HEK293 (cell line): Measurements from ENCODE around the gene SLC35D3.

Experiments used
- CTCF ChIA-PET: fragments of 350-600 bp; formaldehyde crosslinking; extraction: SDS; loops from one replicate; lab custom pipeline; 2021; ENCODE audit warnings: antibody characterized with exemption; lab: Yijun Ruan, JAX
- POLR2A ChIA-PET: fragments of 300-600 bp; formaldehyde crosslinking; extraction: SDS; loops from one replicate; lab custom pipeline; 2020; ENCODE audit warnings: antibody characterized with exemption, inconsistent platforms; lab: Yijun Ruan, JAX
- H3K27ac ChIP-seq: fragments of 200-500 bp; sonication (Bioruptor generic); 2 replicates; pipeline ENCODE4 v1.5.1; 2014; ENCODE audit warnings: low read depth, low read length, control low read depth, inconsistent platforms; ENCODE audit errors: extremely low read depth
- H3K36me3 ChIP-seq, 2 experiments: fragments of 200-500 bp in 1 of 2; sonication (Bioruptor generic) in 1 of 2; 1 replicate in 1 of 2; 2 replicates in 1 of 2; pipeline ENCODE4 v1.5.1; 2014 to 2017; ENCODE audit warnings: inconsistent platforms in 2 of 2, low read length in 2 of 2; ENCODE audit not compliant: control insufficient read depth in 2 of 2, insufficient read depth in 1 of 2
- H3K4me1 ChIP-seq: fragments of 200-500 bp; sonication (Bioruptor generic); 2 replicates; pipeline ENCODE4 v1.5.1; 2014; ENCODE audit warnings: mild to moderate bottlenecking, low read length, inconsistent platforms; ENCODE audit not compliant: control insufficient read depth, insufficient read depth
- H3K4me3 ChIP-seq: 2 replicates; pipeline ENCODE4 v1.5.1; 2011; ENCODE audit warnings: low read depth, mild to moderate bottlenecking, control low read depth, low read length, moderate library complexity
- H3K9me3 ChIP-seq: fragments of 200-500 bp; sonication (Bioruptor generic); 2 replicates; pipeline ENCODE4 v1.5.1; 2014; ENCODE audit warnings: low read depth, low read length, inconsistent platforms; ENCODE audit not compliant: control insufficient read depth, insufficient read depth
- BCL11B ChIP-seq: fragments of 450-650 bp; formaldehyde crosslinking; IDR thresholded peaks from 2 replicates; pipeline ENCODE4 v1.5.1; 2016; ENCODE audit warnings: low read depth, missing biosample characterization, missing genetic modification characterization
- FEZF1 ChIP-seq: fragments of 450-650 bp; formaldehyde crosslinking; IDR thresholded peaks from 2 replicates; pipeline ENCODE4 v1.5.1; 2016; ENCODE audit warnings: missing biosample characterization, missing genetic modification characterization
- KLF9 ChIP-seq: fragments of 450-650 bp; formaldehyde crosslinking; IDR thresholded peaks from 2 replicates; pipeline ENCODE4 v1.5.1; 2016; ENCODE audit warnings: missing biosample characterization, missing genetic modification characterization, low read depth
- PRDM10 ChIP-seq: fragments of 450-650 bp; formaldehyde crosslinking; IDR thresholded peaks from 2 replicates; pipeline ENCODE4 v1.5.1; 2016; ENCODE audit warnings: missing biosample characterization, missing genetic modification characterization
- REPIN1 ChIP-seq: fragments of 450-650 bp; formaldehyde crosslinking; IDR thresholded peaks from 2 replicates; pipeline ENCODE4 v1.5.1; 2017; ENCODE audit warnings: missing biosample characterization, missing genetic modification characterization, low read depth
- SCRT1 ChIP-seq: fragments of 450-650 bp; formaldehyde crosslinking; IDR thresholded peaks from 2 replicates; pipeline ENCODE4 v1.5.1; 2016; ENCODE audit warnings: missing biosample characterization, missing genetic modification characterization, borderline replicate concordance
- YY2 ChIP-seq: fragments of 450-650 bp; formaldehyde crosslinking; IDR thresholded peaks from 2 replicates; pipeline ENCODE4 v1.5.1; 2016; ENCODE audit warnings: missing biosample characterization, missing genetic modification characterization
- ZFP37 ChIP-seq: fragments of 450-650 bp; formaldehyde crosslinking; IDR thresholded peaks from 2 replicates; pipeline ENCODE4 v1.5.1; 2016; ENCODE audit warnings: missing biosample characterization, missing genetic modification characterization
- ZIC2 ChIP-seq: fragments of 450-650 bp; formaldehyde crosslinking; IDR thresholded peaks from 2 replicates; pipeline ENCODE4 v1.5.1; 2016; ENCODE audit warnings: missing biosample characterization, missing genetic modification characterization
- ZNF121 ChIP-seq: fragments of 450-650 bp; formaldehyde crosslinking; IDR thresholded peaks from 2 replicates; pipeline ENCODE4 v1.5.1; 2016; ENCODE audit warnings: missing biosample characterization, missing genetic modification characterization
- ZNF132 ChIP-seq: fragments of 450-650 bp; formaldehyde crosslinking; IDR thresholded peaks from 2 replicates; pipeline ENCODE4 v1.5.1; 2017; ENCODE audit warnings: missing biosample characterization, missing genetic modification characterization, borderline replicate concordance
- ZNF155 ChIP-seq: fragments of 450-650 bp; formaldehyde crosslinking; IDR thresholded peaks from 2 replicates; pipeline ENCODE4 v1.5.1; 2016; ENCODE audit warnings: missing biosample characterization, missing genetic modification characterization
- ZNF157 ChIP-seq: fragments of 450-650 bp; formaldehyde crosslinking; IDR thresholded peaks from 2 replicates; pipeline ENCODE4 v1.5.1; 2016; ENCODE audit warnings: missing biosample characterization, missing genetic modification characterization
- ZNF292 ChIP-seq: fragments of 450-650 bp; formaldehyde crosslinking; IDR thresholded peaks from 2 replicates; pipeline ENCODE4 v1.5.1; 2016; ENCODE audit warnings: low read depth, missing biosample characterization, missing genetic modification characterization, borderline replicate concordance
- ZNF433 ChIP-seq: fragments of 450-650 bp; formaldehyde crosslinking; IDR thresholded peaks from 2 replicates; pipeline ENCODE4 v1.5.1; 2016; ENCODE audit warnings: missing biosample characterization, missing genetic modification characterization, low read depth
- ZNF830 ChIP-seq: fragments of 450-650 bp; IDR thresholded peaks from 2 replicates; pipeline ENCODE4 v1.5.0; 2018; ENCODE audit warnings: missing biosample characterization, missing genetic modification characterization, low read depth, mild to moderate bottlenecking, moderate library complexity
- ZXDB ChIP-seq: fragments of 450-650 bp; formaldehyde crosslinking; IDR thresholded peaks from 2 replicates; pipeline ENCODE4 v1.5.1; 2016; ENCODE audit warnings: missing biosample characterization, missing genetic modification characterization
- TF ChIP-seq, protein P1 (sequence below): fragments of 450-650 bp; formaldehyde crosslinking; IDR thresholded peaks from 2 replicates; pipeline ENCODE4 v1.5.1; 2016; ENCODE audit warnings: missing biosample characterization, missing genetic modification characterization
- TF ChIP-seq, protein P2 (sequence below): fragments of 450-650 bp; formaldehyde crosslinking; IDR thresholded peaks from 2 replicates; pipeline ENCODE4 v1.5.1; 2016; ENCODE audit warnings: missing biosample characterization, missing genetic modification characterization, borderline replicate concordance

SLC35D3 gene

GRCh38 chr6:136889271-136890193 lies 32.6 kb upstream of the SLC35D3 start (continued):
- TF ChIP-seq, protein P1, sequence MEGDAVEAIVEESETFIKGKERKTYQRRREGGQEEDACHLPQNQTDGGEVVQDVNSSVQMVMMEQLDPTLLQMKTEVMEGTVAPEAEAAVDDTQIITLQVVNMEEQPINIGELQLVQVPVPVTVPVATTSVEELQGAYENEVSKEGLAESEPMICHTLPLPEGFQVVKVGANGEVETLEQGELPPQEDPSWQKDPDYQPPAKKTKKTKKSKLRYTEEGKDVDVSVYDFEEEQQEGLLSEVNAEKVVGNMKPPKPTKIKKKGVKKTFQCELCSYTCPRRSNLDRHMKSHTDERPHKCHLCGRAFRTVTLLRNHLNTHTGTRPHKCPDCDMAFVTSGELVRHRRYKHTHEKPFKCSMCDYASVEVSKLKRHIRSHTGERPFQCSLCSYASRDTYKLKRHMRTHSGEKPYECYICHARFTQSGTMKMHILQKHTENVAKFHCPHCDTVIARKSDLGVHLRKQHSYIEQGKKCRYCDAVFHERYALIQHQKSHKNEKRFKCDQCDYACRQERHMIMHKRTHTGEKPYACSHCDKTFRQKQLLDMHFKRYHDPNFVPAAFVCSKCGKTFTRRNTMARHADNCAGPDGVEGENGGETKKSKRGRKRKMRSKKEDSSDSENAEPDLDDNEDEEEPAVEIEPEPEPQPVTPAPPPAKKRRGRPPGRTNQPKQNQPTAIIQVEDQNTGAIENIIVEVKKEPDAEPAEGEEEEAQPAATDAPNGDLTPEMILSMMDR (tag by site-specific recombination): no peak
- no peak for TF ChIP-seq FEZF1 (tag by site-specific recombination)
- TF ChIP-seq ZFP37 (tag by site-specific recombination): no peak
- TF ChIP-seq SCRT1 (tag by site-specific recombination): no peak
- TF ChIP-seq ZNF830 (tag by site-specific recombination): no peak
- TF ChIP-seq, all 188 proteins: peak for 0

DNA sequence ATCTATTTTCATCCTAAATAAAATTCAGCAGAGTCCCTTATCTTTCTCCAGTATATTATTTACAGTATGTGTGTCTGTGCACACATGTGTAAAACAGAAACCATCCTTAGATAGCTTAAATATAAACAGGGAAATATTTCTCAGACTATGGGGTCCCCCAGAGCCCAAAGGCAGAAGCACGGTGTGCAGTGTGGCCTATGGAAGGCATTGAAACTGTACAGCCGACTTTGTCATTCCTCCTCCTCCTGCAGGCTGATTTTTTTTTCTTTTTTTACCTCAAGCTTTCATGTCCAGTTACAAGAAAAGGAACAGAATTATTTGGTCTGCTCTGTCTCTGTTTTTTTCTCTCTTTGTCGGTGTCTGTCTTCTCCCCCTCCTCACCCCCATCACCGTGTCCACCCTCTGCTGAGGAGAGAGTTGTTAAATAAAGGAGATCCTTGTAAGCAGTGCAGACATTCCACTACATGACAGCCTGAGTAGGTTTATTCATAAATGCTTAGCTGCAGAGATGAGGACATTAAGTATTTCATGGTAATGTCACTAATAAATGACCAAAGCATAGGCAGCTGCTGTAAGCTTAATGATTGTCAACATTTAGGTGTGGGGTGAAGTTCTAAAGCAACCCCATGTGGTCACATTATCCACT lies 31.8 kb upstream of the SLC35D3 start:
- Histone ChIP-seq H3K4me1 (peaks cover 24% of the 10 kb centered on the region), H3K36me3 (no peaks in the 10 kb centered on the region; a peak in 1 of 3 replicates), H3K27ac (no peak overlapping the region), H3K4me3 (no peak overlapping the region), H3K9me3 (no peaks in the 10 kb centered on the region)
- ChIA-PET POLR2A (interaction anchor here (0.6 kb wide), 1 partner anchor 9 kb away, joined by 8 read pairs; no protein-coding TSS in a partner anchor), CTCF (interaction anchor here (0.6 to 7.5 kb wide), 2 partner anchors 45 to 197 kb away, joined by 4 to 33 read pairs; no protein-coding TSS in a partner anchor)
- TF ChIP-seq, protein P1 (tag by site-specific recombination): 0 out of 2 replicates have a peak, but pooled peaks have one; percentile 13
- TF ChIP-seq PRDM10 (tag by site-specific recombination) (no peak), ZNF121 (no peak)

- Histone ChIP-seq H3K4me3 (no peak overlapping the region), H3K4me1 (peaks cover 24% of the 10 kb centered on the region), H3K27ac (no peak overlapping the region), H3K36me3 (no peaks in the 10 kb centered on the region; a peak in 1 of 3 replicates), H3K9me3 (no peaks in the 10 kb centered on the region)
- CTCF ChIA-PET: no interaction called here
- POLR2A ChIA-PET: interaction anchor here (0.6 kb wide), 1 partner anchor 9 kb away, joined by 8 read pairs; no protein-coding TSS in a partner anchor
- TF ChIP-seq, protein P2, sequence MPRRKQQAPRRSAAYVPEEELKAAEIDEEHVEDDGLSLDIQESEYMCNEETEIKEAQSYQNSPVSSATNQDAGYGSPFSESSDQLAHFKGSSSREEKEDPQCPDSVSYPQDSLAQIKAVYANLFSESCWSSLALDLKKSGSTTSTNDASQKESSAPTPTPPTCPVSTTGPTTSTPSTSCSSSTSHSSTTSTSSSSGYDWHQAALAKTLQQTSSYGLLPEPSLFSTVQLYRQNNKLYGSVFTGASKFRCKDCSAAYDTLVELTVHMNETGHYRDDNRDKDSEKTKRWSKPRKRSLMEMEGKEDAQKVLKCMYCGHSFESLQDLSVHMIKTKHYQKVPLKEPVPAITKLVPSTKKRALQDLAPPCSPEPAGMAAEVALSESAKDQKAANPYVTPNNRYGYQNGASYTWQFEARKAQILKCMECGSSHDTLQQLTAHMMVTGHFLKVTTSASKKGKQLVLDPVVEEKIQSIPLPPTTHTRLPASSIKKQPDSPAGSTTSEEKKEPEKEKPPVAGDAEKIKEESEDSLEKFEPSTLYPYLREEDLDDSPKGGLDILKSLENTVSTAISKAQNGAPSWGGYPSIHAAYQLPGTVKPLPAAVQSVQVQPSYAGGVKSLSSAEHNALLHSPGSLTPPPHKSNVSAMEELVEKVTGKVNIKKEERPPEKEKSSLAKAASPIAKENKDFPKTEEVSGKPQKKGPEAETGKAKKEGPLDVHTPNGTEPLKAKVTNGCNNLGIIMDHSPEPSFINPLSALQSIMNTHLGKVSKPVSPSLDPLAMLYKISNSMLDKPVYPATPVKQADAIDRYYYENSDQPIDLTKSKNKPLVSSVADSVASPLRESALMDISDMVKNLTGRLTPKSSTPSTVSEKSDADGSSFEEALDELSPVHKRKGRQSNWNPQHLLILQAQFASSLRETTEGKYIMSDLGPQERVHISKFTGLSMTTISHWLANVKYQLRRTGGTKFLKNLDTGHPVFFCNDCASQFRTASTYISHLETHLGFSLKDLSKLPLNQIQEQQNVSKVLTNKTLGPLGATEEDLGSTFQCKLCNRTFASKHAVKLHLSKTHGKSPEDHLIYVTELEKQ: no peak
- TF ChIP-seq ZIC2 (tag by site-specific recombination): no peak
- TF ChIP-seq YY2 (tag by site-specific recombination): no peak
- TF ChIP-seq KLF9 (tag by site-specific recombination): no peak
- TF ChIP-seq ZNF292 (tag by site-specific recombination): no peak
- no peak for TF ChIP-seq REPIN1 (tag by site-specific recombination)
- TF ChIP-seq ZXDB: no peak
- no peak for TF ChIP-seq ZNF132 (tag by site-specific recombination)
- no peak for TF ChIP-seq ZNF155
- TF ChIP-seq BCL11B (tag by site-specific recombination): no peak
- no peak for TF ChIP-seq ZNF157 (tag by site-specific recombination)
- no peak for TF ChIP-seq ZNF433
These were observed 31.1 kb upstream of the SLC35D3 start for GRCh38 chr6:136890986-136891385.
